ENCODE measurements around the gene CBX6.
A peak's percentile ranks its signal among the peaks of the same experiment; 100 is the strongest.

Gene CBX6

DNA sequence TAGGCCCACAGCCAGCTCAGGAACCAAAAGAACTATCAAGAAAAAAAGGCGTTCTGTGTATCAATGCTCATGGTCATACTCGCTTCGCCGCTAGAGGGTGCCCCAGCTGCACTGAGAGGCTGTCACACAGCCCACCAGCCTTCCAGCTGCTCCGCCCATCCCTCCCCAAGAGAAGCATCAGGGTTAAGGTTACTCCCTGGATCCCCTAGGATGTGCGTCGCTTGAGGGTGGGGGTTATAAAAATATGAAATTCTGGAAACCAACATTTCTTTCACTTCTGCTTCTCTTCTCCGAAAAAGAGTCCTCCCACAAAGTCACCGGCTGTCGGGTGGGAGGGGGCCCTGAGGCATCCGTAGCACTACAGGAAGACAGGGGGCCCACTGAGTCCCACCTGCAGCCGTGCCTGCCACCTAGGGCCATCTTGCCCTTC, 1.7 kb downstream of the CBX6 start:
- H3K27ac ChIP-seq (ENCODE audit: extremely low read depth, low read depth, low read length): no peak overlapping the region
- peak; percentile 51; the same call in 1 of the 2 replicates for TF ChIP-seq KLF8 (tag by site-specific recombination; IDR thresholded peaks at IDR 0.05)
- no peak for TF ChIP-seq ZNF248 (tag by site-specific recombination; IDR thresholded peaks at IDR 0.05)
- no peak for TF ChIP-seq ZNF214 (tag by site-specific recombination; IDR thresholded peaks at IDR 0.05; ENCODE audit: borderline replicate concordance)
- no peak for TF ChIP-seq YY1 (tag by site-specific recombination; IDR thresholded peaks at IDR 0.05)
- TF ChIP-seq, protein P1, sequence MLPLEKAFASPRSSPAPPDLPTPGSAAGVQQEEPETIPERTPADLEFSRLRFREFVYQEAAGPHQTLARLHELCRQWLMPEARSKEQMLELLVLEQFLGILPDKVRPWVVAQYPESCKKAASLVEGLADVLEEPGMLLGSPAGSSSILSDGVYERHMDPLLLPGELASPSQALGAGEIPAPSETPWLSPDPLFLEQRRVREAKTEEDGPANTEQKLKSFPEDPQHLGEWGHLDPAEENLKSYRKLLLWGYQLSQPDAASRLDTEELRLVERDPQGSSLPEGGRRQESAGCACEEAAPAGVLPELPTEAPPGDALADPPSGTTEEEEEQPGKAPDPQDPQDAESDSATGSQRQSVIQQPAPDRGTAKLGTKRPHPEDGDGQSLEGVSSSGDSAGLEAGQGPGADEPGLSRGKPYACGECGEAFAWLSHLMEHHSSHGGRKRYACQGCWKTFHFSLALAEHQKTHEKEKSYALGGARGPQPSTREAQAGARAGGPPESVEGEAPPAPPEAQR (tag by site-specific recombination; IDR thresholded peaks at IDR 0.05): no peak
- TF ChIP-seq, protein P2, sequence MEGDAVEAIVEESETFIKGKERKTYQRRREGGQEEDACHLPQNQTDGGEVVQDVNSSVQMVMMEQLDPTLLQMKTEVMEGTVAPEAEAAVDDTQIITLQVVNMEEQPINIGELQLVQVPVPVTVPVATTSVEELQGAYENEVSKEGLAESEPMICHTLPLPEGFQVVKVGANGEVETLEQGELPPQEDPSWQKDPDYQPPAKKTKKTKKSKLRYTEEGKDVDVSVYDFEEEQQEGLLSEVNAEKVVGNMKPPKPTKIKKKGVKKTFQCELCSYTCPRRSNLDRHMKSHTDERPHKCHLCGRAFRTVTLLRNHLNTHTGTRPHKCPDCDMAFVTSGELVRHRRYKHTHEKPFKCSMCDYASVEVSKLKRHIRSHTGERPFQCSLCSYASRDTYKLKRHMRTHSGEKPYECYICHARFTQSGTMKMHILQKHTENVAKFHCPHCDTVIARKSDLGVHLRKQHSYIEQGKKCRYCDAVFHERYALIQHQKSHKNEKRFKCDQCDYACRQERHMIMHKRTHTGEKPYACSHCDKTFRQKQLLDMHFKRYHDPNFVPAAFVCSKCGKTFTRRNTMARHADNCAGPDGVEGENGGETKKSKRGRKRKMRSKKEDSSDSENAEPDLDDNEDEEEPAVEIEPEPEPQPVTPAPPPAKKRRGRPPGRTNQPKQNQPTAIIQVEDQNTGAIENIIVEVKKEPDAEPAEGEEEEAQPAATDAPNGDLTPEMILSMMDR (tag by site-specific recombination; IDR thresholded peaks at IDR 0.05): peak; percentile 83
- peak; percentile 84 for TF ChIP-seq ZNF654 (tag by site-specific recombination; IDR thresholded peaks at IDR 0.05; ENCODE audit: low read depth)
- TF ChIP-seq, protein P3, sequence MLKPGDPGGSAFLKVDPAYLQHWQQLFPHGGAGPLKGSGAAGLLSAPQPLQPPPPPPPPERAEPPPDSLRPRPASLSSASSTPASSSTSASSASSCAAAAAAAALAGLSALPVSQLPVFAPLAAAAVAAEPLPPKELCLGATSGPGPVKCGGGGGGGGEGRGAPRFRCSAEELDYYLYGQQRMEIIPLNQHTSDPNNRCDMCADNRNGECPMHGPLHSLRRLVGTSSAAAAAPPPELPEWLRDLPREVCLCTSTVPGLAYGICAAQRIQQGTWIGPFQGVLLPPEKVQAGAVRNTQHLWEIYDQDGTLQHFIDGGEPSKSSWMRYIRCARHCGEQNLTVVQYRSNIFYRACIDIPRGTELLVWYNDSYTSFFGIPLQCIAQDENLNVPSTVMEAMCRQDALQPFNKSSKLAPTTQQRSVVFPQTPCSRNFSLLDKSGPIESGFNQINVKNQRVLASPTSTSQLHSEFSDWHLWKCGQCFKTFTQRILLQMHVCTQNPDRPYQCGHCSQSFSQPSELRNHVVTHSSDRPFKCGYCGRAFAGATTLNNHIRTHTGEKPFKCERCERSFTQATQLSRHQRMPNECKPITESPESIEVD (tag by site-specific recombination; IDR thresholded peaks at IDR 0.05): no peak
- 0 out of 2 replicates have a peak, but pooled peaks have one; percentile 23 for TF ChIP-seq ZIC2 (tag by site-specific recombination; IDR thresholded peaks at IDR 0.05)
- TF ChIP-seq ZBTB17 (tag by site-specific recombination; IDR thresholded peaks at IDR 0.05): peak; percentile 40; the same call in 1 of the 2 replicates
- TF ChIP-seq ZBTB8A (tag by site-specific recombination; IDR thresholded peaks at IDR 0.05): peak; percentile 43
- no peak for TF ChIP-seq ZNF354C (tag by site-specific recombination; IDR thresholded peaks at IDR 0.05; ENCODE audit: borderline replicate concordance, low read depth)
- TF ChIP-seq, protein P4, sequence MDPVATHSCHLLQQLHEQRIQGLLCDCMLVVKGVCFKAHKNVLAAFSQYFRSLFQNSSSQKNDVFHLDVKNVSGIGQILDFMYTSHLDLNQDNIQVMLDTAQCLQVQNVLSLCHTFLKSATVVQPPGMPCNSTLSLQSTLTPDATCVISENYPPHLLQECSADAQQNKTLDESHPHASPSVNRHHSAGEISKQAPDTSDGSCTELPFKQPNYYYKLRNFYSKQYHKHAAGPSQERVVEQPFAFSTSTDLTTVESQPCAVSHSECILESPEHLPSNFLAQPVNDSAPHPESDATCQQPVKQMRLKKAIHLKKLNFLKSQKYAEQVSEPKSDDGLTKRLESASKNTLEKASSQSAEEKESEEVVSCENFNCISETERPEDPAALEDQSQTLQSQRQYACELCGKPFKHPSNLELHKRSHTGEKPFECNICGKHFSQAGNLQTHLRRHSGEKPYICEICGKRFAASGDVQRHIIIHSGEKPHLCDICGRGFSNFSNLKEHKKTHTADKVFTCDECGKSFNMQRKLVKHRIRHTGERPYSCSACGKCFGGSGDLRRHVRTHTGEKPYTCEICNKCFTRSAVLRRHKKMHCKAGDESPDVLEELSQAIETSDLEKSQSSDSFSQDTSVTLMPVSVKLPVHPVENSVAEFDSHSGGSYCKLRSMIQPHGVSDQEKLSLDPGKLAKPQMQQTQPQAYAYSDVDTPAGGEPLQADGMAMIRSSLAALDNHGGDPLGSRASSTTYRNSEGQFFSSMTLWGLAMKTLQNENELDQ (tag by site-specific recombination; IDR thresholded peaks at IDR 0.05; ENCODE audit: low read depth): no peak
- TF ChIP-seq ZXDB (tag by site-specific recombination; IDR thresholded peaks at IDR 0.05): 0 out of 2 replicates have a peak, but pooled peaks have one; percentile 9
- 0 out of 2 replicates have a peak, but pooled peaks have one; percentile 40 for TF ChIP-seq ZNF2 (tag by site-specific recombination; IDR thresholded peaks at IDR 0.05)
- no peak for TF ChIP-seq ZBTB21 (tag by site-specific recombination; IDR thresholded peaks at IDR 0.05)
- TF ChIP-seq, protein P5, sequence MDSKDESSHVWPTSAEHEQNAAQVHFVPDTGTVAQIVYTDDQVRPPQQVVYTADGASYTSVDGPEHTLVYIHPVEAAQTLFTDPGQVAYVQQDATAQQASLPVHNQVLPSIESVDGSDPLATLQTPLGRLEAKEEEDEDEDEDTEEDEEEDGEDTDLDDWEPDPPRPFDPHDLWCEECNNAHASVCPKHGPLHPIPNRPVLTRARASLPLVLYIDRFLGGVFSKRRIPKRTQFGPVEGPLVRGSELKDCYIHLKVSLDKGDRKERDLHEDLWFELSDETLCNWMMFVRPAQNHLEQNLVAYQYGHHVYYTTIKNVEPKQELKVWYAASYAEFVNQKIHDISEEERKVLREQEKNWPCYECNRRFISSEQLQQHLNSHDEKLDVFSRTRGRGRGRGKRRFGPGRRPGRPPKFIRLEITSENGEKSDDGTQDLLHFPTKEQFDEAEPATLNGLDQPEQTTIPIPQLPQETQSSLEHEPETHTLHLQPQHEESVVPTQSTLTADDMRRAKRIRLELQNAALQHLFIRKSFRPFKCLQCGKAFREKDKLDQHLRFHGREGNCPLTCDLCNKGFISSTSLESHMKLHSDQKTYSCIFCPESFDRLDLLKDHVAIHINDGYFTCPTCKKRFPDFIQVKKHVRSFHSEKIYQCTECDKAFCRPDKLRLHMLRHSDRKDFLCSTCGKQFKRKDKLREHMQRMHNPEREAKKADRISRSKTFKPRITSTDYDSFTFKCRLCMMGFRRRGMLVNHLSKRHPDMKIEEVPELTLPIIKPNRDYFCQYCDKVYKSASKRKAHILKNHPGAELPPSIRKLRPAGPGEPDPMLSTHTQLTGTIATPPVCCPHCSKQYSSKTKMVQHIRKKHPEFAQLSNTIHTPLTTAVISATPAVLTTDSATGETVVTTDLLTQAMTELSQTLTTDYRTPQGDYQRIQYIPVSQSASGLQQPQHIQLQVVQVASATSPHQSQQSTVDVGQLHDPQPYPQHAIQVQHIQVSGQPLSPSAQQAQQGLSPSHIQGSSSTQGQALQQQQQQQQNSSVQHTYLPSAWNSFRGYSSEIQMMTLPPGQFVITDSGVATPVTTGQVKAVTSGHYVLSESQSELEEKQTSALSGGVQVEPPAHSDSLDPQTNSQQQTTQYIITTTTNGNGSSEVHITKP (tag by site-specific recombination; IDR thresholded peaks at IDR 0.05): no peak
- 0 out of 2 replicates have a peak, but pooled peaks have one; percentile 53 for TF ChIP-seq WT1 (tag by site-specific recombination; IDR thresholded peaks at IDR 0.05)
- no peak for TF ChIP-seq ZNF16 (tag by site-specific recombination; IDR thresholded peaks at IDR 0.05; ENCODE audit: low read depth)
- TF ChIP-seq, protein P6, sequence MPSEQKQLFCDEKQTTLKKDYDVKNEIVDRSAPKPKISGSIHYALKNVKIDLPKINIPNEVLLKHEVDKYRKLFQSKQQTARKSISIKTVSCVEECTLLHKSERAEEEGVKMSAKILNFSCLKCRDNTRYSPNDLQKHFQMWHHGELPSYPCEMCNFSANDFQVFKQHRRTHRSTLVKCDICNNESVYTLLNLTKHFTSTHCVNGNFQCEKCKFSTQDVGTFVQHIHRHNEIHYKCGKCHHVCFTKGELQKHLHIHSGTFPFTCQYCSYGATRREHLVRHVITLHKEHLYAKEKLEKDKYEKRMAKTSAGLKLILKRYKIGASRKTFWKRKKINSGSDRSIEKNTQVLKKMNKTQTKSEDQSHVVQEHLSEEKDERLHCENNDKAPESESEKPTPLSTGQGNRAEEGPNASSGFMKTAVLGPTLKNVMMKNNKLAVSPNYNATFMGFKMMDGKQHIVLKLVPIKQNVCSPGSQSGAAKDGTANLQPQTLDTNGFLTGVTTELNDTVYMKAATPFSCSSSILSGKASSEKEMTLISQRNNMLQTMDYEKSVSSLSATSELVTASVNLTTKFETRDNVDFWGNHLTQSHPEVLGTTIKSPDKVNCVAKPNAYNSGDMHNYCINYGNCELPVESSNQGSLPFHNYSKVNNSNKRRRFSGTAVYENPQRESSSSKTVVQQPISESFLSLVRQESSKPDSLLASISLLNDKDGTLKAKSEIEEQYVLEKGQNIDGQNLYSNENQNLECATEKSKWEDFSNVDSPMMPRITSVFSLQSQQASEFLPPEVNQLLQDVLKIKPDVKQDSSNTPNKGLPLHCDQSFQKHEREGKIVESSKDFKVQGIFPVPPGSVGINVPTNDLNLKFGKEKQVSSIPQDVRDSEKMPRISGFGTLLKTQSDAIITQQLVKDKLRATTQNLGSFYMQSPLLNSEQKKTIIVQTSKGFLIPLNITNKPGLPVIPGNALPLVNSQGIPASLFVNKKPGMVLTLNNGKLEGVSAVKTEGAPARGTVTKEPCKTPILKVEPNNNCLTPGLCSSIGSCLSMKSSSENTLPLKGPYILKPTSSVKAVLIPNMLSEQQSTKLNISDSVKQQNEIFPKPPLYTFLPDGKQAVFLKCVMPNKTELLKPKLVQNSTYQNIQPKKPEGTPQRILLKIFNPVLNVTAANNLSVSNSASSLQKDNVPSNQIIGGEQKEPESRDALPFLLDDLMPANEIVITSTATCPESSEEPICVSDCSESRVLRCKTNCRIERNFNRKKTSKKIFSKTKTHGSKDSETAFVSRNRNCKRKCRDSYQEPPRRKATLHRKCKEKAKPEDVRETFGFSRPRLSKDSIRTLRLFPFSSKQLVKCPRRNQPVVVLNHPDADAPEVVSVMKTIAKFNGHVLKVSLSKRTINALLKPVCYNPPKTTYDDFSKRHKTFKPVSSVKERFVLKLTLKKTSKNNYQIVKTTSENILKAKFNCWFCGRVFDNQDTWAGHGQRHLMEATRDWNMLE (tag by site-specific recombination; conservative IDR thresholded peaks at IDR 0.05; ENCODE audit: low read depth): no peak
- TF ChIP-seq SP3 (tag by site-specific recombination; IDR thresholded peaks at IDR 0.05): peak; percentile 41; the same call in 1 of the 2 replicates

More for the DNA sequence above, 1.7 kb downstream of the CBX6 start:
- CTCF ChIA-PET: interaction anchor here (0.5 to 5.1 kb wide), 73 partner anchors 9 to 658 kb away, joined by 3 to 128 read pairs (median 5); partner anchors contain the start of genes APOBEC3B and NPTXR
- H3K9me3 ChIP-seq (ENCODE audit: control insufficient read depth, insufficient read depth, low read depth, low read length): no peaks in the 10 kb centered on the region
- peaks cover 15% of the 10 kb centered on the region for H3K4me1 ChIP-seq (ENCODE audit: control insufficient read depth, insufficient read depth, low read length)
- POLR2A ChIA-PET: interaction anchor here (0.5 to 2.2 kb wide), 10 partner anchors 16 to 650 kb away, joined by 3 to 8 read pairs (median 4); partner anchors contain the start of genes ATF4 and NPTXR
- H3K36me3 ChIP-seq (ENCODE audit: control insufficient read depth in 2 of 2, insufficient read depth in 1 of 2, low read length in 2 of 2): peaks cover 13 to 48% of the 10 kb centered on the region in 2 experiments
- peak overlapping the region; percentile 75 for H3K4me3 ChIP-seq (ENCODE audit: low read depth, low read length)

Measured in HEK293 (cell line).